Colonic mucosa (tissue), 4 donors: ENCODE measurements around the gene ANKS1B. TPM values are rescaled to one million over a fixed set of nuclear protein-coding genes. Genes with fewer than 3 reads are reported as not detected.

Experiments
- DNase-seq: peaks from one replicate; pipeline ENCODE4 v3.0.0-alpha.2; 2020
- H3K27ac ChIP-seq: fragments of 200-600 bp; one replicate; pipeline ENCODE4 v1.8.0; 2021
- H3K27me3 ChIP-seq: fragments of 200-600 bp; one replicate; pipeline ENCODE4 v1.8.0; 2021
- H3K36me3 ChIP-seq: fragments of 200-600 bp; one replicate; pipeline ENCODE4 v1.8.0; 2021
- H3K4me1 ChIP-seq: fragments of 200-600 bp; one replicate; pipeline ENCODE4 v1.8.0; 2021; ENCODE audit warnings: mild to moderate bottlenecking
- H3K4me3 ChIP-seq: fragments of 200-600 bp; one replicate; pipeline ENCODE4 v1.8.0; 2021
- H3K9ac ChIP-seq, 2 donors: one replicate each; pipeline ENCODE4 v1.7.0; 2013; ENCODE audit warnings: control low read depth in 2 of 2, low read depth in 2 of 2, low read length in 2 of 2
- H3K9me3 ChIP-seq: fragments of 200-600 bp; one replicate; pipeline ENCODE4 v1.8.0; 2021
- intact Hi-C: fragments of 100-400 bp; cut with DNase I; formaldehyde crosslinking; loops from one replicate; pipeline ENCODE4 v1.14.1; 2022
- total RNA-seq, 2 donors: library from RNA; stranded (reverse); fragmentation: NEBNext Ultra II Directional in 1 of 2; extraction: Animal tissue kit (Norgen Biotek cat#: 25700) in 1 of 2; gene quantifications; one replicate each; pipeline ENCODE4 v1.2.1, GENCODE V29; 2021
- TF ChIP-seq, protein P1 (sequence below): fragments of 200-600 bp; IDR thresholded peaks from one replicate; pipeline ENCODE4 v1.8.0; 2022; ENCODE audit warnings: antibody characterized with exemption, mild to moderate bottlenecking
- donor health status: healthy.
- donor health status: DM: no; HTN: no; CAD: no.
- donor health status: DM: no; HTN: no; CAD: no.

ANKS1B gene
- total RNA-seq, 2 donors from 2014 or later: 1.7 to 3.3 TPM

DNA sequence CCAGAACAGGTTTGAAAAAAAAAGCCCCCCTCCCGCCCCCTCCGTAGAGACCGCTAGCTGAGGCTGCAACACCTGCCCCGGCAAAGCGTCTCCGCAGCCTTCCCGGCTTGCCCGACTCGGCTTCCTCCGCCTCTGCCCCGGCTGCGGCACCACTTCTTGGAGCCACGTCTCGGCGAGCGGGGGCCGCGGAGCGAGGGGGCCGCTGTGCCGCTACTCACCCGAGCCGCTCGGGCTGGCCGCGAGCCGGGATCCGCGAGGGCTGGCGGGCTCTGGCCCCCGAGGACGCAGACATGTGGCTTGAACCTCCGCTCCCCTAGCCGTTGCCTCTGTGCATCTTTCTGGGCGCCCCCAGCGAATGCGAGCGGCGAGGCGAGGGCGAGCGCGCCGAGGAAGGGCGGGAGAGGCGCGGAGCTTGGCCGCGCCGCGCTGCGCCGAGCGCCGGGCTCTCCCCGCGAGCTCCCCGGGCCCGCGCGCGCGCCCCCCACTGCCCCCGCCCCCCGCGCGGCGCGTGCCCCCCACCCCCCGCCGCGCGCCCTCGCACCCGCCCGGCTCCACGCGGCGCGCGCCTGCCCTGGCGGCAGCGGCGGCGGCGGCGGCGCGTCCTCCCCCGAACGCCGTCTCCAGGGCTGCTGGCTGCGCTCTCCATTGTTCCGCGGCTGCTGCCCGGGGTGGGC is 1090.2 kb downstream of the ANKS1B start:
- TF ChIP-seq, protein P1, sequence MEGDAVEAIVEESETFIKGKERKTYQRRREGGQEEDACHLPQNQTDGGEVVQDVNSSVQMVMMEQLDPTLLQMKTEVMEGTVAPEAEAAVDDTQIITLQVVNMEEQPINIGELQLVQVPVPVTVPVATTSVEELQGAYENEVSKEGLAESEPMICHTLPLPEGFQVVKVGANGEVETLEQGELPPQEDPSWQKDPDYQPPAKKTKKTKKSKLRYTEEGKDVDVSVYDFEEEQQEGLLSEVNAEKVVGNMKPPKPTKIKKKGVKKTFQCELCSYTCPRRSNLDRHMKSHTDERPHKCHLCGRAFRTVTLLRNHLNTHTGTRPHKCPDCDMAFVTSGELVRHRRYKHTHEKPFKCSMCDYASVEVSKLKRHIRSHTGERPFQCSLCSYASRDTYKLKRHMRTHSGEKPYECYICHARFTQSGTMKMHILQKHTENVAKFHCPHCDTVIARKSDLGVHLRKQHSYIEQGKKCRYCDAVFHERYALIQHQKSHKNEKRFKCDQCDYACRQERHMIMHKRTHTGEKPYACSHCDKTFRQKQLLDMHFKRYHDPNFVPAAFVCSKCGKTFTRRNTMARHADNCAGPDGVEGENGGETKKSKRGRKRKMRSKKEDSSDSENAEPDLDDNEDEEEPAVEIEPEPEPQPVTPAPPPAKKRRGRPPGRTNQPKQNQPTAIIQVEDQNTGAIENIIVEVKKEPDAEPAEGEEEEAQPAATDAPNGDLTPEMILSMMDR: no peak
- no peak overlapping the region for H3K9ac ChIP-seq
- H3K36me3 ChIP-seq: no peaks in the 10 kb centered on the region
- H3K4me3 ChIP-seq: no peak overlapping the region
- peaks cover 29% of the 10 kb centered on the region for H3K27me3 ChIP-seq
- intact Hi-C loops: no loop called here
- no peak for DNase-seq
- no peaks in the 10 kb centered on the region for H3K4me1 ChIP-seq
- no peak overlapping the region for H3K27ac ChIP-seq
- no peaks in the 10 kb centered on the region for H3K9me3 ChIP-seq

DNA sequence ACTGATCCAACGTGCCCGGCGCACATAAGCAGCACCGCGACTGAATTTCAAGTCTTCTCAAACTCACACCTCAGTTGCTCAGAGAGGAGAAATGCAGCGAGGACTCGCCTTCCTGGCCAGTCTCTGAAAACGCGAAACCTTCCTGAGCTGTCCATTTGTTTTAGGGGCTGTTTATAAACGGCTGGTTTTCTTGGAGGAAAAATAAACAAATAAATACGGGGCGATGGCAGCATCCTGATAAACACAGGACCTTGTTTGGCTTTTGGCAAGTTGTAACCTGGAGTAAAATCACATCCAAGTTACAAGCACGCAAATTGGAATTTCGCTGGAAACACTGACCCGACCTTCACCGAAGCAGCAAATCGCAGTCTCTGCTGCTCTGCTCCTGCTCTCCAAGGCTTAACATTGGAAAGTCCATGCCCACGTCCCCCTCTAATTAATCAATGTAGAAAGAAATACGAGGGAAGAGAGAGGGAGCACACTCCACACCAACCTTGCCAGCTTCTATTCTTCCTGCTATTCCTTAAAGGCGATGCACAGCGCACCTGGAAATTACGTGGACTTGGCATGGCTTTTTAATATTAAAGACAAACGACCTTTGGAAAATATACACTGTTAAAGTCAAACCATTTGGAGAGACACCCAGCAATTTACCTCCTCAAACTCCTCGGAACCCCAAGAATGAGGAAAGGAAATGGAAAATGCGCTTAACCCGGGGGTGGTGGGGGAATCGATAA is 1090.9 kb downstream of the ANKS1B start:
- no peak overlapping the region for H3K27ac ChIP-seq
- H3K9ac ChIP-seq: no peak overlapping the region
- TF ChIP-seq, protein P1: no peak
- no peaks in the 10 kb centered on the region for H3K9me3 ChIP-seq
- intact Hi-C loops: no loop called here
- no peak overlapping the region for H3K4me3 ChIP-seq
- no peaks in the 10 kb centered on the region for H3K36me3 ChIP-seq
- H3K4me1 ChIP-seq: no peaks in the 10 kb centered on the region
- no peak for DNase-seq
- H3K27me3 ChIP-seq: peaks cover 29% of the 10 kb centered on the region

DNA sequence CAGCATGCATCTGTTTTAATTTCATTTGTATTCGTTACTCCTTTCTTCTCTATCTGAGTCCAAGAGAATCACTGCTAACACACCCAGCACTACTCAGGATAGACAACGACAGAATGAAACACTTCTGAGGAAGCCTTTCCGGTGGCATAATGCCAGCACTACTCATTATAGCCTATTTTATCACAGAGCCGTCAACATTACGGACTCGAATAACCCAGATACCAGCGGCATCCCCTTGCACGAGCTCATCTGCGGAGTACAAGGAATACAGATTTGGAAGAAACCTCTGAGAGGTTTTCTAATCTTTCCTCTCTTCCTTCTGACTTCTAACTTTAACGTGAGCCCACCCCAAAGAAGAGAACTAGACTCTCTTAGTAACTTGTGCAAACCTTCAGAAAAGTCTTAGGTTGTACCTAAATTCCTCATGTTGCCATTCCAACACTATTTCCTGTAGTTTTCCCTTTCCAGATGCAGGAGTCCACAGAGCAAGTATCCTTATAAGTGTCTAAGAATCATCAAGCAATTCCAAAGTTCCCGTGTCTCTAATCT is 1091.5 kb downstream of the ANKS1B start:
- TF ChIP-seq, protein P1: no peak
- intact Hi-C loops: no loop called here
- Histone ChIP-seq H3K4me3 (no peak overlapping the region), H3K27me3 (peaks cover 29% of the 10 kb centered on the region), H3K9me3 (no peaks in the 10 kb centered on the region), H3K9ac (no peak overlapping the region), H3K36me3 (no peaks in the 10 kb centered on the region), H3K4me1 (no peaks in the 10 kb centered on the region), H3K27ac (no peak overlapping the region)
- no peak for DNase-seq

DNA sequence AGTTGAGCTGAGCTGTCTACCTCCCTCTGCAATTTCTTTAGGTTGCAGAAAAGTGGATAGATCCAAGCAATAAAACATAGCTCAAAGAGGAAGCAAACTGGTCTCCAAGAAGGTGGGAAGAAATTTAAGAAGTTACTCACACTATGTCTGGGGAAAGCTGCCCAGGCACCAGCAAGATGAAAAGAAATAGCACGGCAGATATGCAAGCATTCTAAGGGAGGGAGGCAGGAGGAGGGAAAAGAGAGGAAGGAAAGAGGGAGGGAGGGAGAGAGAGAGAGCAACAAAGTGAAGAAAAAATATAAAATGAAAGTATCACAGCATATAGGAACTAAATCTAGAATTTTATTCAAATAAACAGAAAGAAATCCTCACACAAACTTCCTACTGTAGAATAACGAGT is 1099.0 kb downstream of the ANKS1B start:
- no peak overlapping the region for H3K9ac ChIP-seq
- H3K36me3 ChIP-seq: no peaks in the 10 kb centered on the region
- intact Hi-C loops: no loop called here
- H3K9me3 ChIP-seq: no peaks in the 10 kb centered on the region
- no peaks in the 10 kb centered on the region for H3K4me1 ChIP-seq
- H3K27ac ChIP-seq: no peak overlapping the region
- TF ChIP-seq, protein P1: no peak
- H3K4me3 ChIP-seq: no peak overlapping the region
- no peaks in the 10 kb centered on the region for H3K27me3 ChIP-seq
- no peak for DNase-seq

DNA sequence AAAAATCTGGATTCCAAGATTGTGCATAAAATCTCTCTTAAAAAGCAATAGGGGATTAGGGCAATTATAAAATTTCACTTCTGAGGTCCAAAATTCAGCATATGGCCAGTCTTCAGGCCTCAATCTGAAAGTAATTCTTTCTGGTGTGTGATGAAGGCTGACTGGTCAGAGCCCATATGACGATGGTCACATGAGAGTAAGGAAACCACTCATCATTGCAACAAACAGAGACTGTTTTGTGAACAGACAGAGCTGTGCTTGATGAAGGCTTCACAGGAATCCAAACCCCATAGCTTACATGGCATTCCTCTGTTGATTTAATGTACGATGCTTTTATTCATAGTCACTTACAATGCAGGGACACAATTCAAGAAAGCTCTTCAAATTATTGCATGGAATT is 1101.5 kb downstream of the ANKS1B start:
- DNase-seq: no peak
- H3K36me3 ChIP-seq: no peaks in the 10 kb centered on the region
- no peak overlapping the region for H3K9ac ChIP-seq
- no peaks in the 10 kb centered on the region for H3K9me3 ChIP-seq
- H3K4me1 ChIP-seq: no peaks in the 10 kb centered on the region
- H3K27me3 ChIP-seq: no peaks in the 10 kb centered on the region
- no peak overlapping the region for H3K27ac ChIP-seq
- TF ChIP-seq, protein P1: no peak
- H3K4me3 ChIP-seq: no peak overlapping the region
- intact Hi-C loops: no loop called here
